ENCODE measurements around the gene CHSY1. TPM values are rescaled to one million over a fixed set of nuclear protein-coding genes. Genes with fewer than 3 reads are reported as not detected.

CHSY1 gene
- total and polyA plus RNA-seq, 11 donors: 5.6 to 41.3 (median 11.1) TPM

- intact Hi-C loops (cut with DNase I): loop anchor here in 2 of 10 donors (5.0 to 10.0 kb wide), 2 partner anchors 34 to 83 kb away; no protein-coding TSS in a partner anchor
- H3K36me3 ChIP-seq: no peaks in the 10 kb centered on the region
- TF ChIP-seq POLR2A (IDR thresholded peaks at IDR 0.05) (no peak), CTCF (IDR thresholded peaks at IDR 0.05) (no peak)
- H3K27me3 ChIP-seq: no peaks in the 10 kb centered on the region
- no peak overlapping the region for H3K4me3 ChIP-seq
- peak overlapping the region in 2 of 12 donors; percentile 27 to 84 for H3K27ac ChIP-seq
- H3K9me3 ChIP-seq: no peaks in the 10 kb centered on the region
- 86 to 91% (median 91%) methylated on average over 5 of the region's 5 CpGs for WGBS, 4 donors
- peak in 3 of 4 donors; percentile 40 to 75 (median 62) for ATAC-seq
- peaks cover 8 to 100% (median 59%) of the 10 kb centered on the region in 12 donors for H3K4me1 ChIP-seq
- DNase-seq: no peak
Observed at GRCh38 chr15:101207867-101208288, 44.0 kb downstream of the CHSY1 start.

- no peaks in the 10 kb centered on the region for H3K9me3 ChIP-seq
- H3K36me3 ChIP-seq: no peaks in the 10 kb centered on the region
- DNase-seq: no peak
- ATAC-seq: no peak
- no peaks in the 10 kb centered on the region for H3K27me3 ChIP-seq
- H3K27ac ChIP-seq: peak overlapping the region in 2 of 12 donors; percentile 7 to 25
- WGBS, 4 donors: 69 to 76% (median 70%) methylated on average over 12 of the region's 12 CpGs
- TF ChIP-seq CTCF (IDR thresholded peaks at IDR 0.05) (no peak), POLR2A (IDR thresholded peaks at IDR 0.05) (no peak)
- no peak overlapping the region for H3K4me3 ChIP-seq
- intact Hi-C loops (cut with DNase I): loop anchor here in 2 of 10 donors (5.0 to 10.0 kb wide), 2 partner anchors 36 to 81 kb away; no protein-coding TSS in a partner anchor
- H3K4me1 ChIP-seq: peaks cover 8 to 96% (median 66%) of the 10 kb centered on the region in 12 donors
Observed at GRCh38 chr15:101206176-101206591, 45.7 kb downstream of the CHSY1 start.

GRCh38 chr15:101204739-101205535 is 46.9 kb downstream of the CHSY1 start:
- no peak for ATAC-seq
- no peaks in the 10 kb centered on the region for H3K9me3 ChIP-seq
- WGBS, 4 donors: 68 to 84% (median 80%) methylated on average over 5 of the region's 5 CpGs
- no peak for DNase-seq
- no peaks in the 10 kb centered on the region for H3K27me3 ChIP-seq
- no peak overlapping the region for H3K27ac ChIP-seq
- intact Hi-C loops (cut with DNase I): loop anchor here in 2 of 10 donors (5.0 to 10.0 kb wide), 2 partner anchors 37 to 80 kb away; no protein-coding TSS in a partner anchor
- no peak overlapping the region for H3K4me3 ChIP-seq
- H3K4me1 ChIP-seq: peaks cover 8 to 96% (median 62%) of the 10 kb centered on the region in 12 donors
- H3K36me3 ChIP-seq: no peaks in the 10 kb centered on the region
- TF ChIP-seq CTCF (IDR thresholded peaks at IDR 0.05) (no peak), POLR2A (IDR thresholded peaks at IDR 0.05) (no peak)

GRCh38 chr15:101203607-101204189 is 48.1 kb downstream of the CHSY1 start:
- TF ChIP-seq POLR2A (IDR thresholded peaks at IDR 0.05) (no peak), CTCF (IDR thresholded peaks at IDR 0.05) (no peak)
- Histone ChIP-seq H3K9me3 (no peaks in the 10 kb centered on the region), H3K27ac (peak overlapping the region in 2 of 12 donors; percentile 4 to 15), H3K27me3 (no peaks in the 10 kb centered on the region), H3K4me1 (peaks cover 3 to 96% (median 58%) of the 10 kb centered on the region in 12 donors), H3K36me3 (no peaks in the 10 kb centered on the region), H3K4me3 (no peak overlapping the region)
- no peak for ATAC-seq
- DNase-seq: no peak
- intact Hi-C loops (cut with DNase I): loop anchor here in 1 of 10 donors (10.0 kb wide), 1 partner anchor 79 kb away; no protein-coding TSS in a partner anchor
- WGBS, 4 donors: 56 to 67% (median 62%) methylated on average over 7 of the region's 7 CpGs

Data from heart left ventricle (tissue), 16 donors.